Measurements from ENCODE around the gene COG2. TPM values are rescaled to one million over a fixed set of nuclear protein-coding genes. Genes with fewer than 3 reads are reported as not detected.

The COG2 gene
- total and polyA plus RNA-seq, 2 of the 8 experiments (the other 6 are each of a cell fraction or from before 2014, with no cell fraction given), result 10.3 to 36.7 TPM

DNA sequence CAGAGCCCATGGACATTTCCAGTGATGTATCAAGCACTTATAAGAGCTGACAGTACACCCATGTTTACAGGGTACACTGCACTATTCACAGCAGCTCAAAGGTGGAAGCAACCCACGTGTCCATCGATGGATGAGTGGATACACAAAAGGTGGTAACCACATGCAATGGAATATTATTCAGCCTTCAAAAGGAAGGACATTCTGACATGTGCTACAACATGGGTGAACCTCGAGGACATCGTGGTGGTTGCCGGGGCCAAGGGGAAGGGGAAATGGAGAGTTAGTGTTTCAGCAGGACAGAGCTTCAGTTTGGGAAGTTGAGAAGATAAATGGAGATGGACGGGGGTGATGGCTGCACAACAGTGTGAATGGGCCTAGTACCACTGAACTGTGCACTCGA is 62.5 kb downstream of the COG2 start (continued):
- TF ChIP-seq CHD7 (IDR thresholded peaks at IDR 0.05; ENCODE audit: insufficient replicate concordance, low read length), result no peak
- no peak for TF ChIP-seq GTF2F1 (IDR thresholded peaks at IDR 0.05; ENCODE audit: borderline replicate concordance, low read depth, low read length)
- TF ChIP-seq JUN (IDR thresholded peaks at IDR 0.05; ENCODE audit: low read depth, low read length), result no peak
- no peak for TF ChIP-seq CBX5 (IDR thresholded peaks at IDR 0.05; ENCODE audit: low read depth, low read length)
- no peak for TF ChIP-seq ATF2 (IDR thresholded peaks at IDR 0.05; ENCODE audit: low read length)
- TF ChIP-seq CHD1 (IDR thresholded peaks at IDR 0.05; ENCODE audit: low read depth, low read length), result no peak
- no peak for TF ChIP-seq SRF (IDR thresholded peaks at IDR 0.05; ENCODE audit: low read depth, low read length)
- no peak for TF ChIP-seq SP4 (IDR thresholded peaks at IDR 0.05; ENCODE audit: low read length)
- TF ChIP-seq E2F6 (IDR thresholded peaks at IDR 0.05), result no peak
- TF ChIP-seq BCL11A (IDR thresholded peaks at IDR 0.05; ENCODE audit: low read depth in 2 of 2, low read length in 2 of 2), result no peak

Data from H1 (cell line).